Ovary (tissue), 9 donors: ENCODE data around the gene NELL2. TPM values are rescaled to one million over a fixed set of nuclear protein-coding genes. Genes with fewer than 3 reads are reported as not detected.

Source experiments
- DNase-seq, 5 donors: peaks; one replicate each; pipeline ENCODE4 v3.0.0-alpha.2; 2019 to 2020
- H3K27ac ChIP-seq, 2 donors: fragments of 200-600 bp; one replicate each; pipeline versions ENCODE4 v1.5.1 to v1.8.0; 2019 to 2022
- H3K27me3 ChIP-seq: fragments of 200-600 bp; one replicate; pipeline ENCODE4 v1.8.0; 2022
- H3K36me3 ChIP-seq: fragments of 200-600 bp; sonication (generic); one replicate; pipeline ENCODE4 v1.5.1; 2019
- H3K4me1 ChIP-seq: one replicate; pipeline ENCODE4 v1.8.1; 2013; ENCODE audit warnings: mild to moderate bottlenecking, moderate library complexity; ENCODE audit not compliant: insufficient read depth
- H3K4me3 ChIP-seq: fragments of 200-600 bp; sonication (generic); one replicate; pipeline ENCODE4 v1.5.1; 2017
- H3K9me3 ChIP-seq, 2 donors: fragments of 200-600 bp in 1 of 2; sonication (generic) in 1 of 2; one replicate each; pipeline versions ENCODE4 v1.5.1 to v1.8.1; 2013 to 2019; ENCODE audit warnings: mild to moderate bottlenecking in 1 of 2, moderate library complexity in 1 of 2
- EP300 ChIP-seq: sonication (generic); formaldehyde crosslinking; IDR thresholded peaks from one replicate; pipeline ENCODE4 v1.6.1; 2017; ENCODE audit warnings: antibody characterized with exemption
- POLR2A ChIP-seq: fragments of 450-650 bp; IDR thresholded peaks from one replicate; pipeline ENCODE4 v1.6.1; 2017; ENCODE audit warnings: antibody characterized with exemption, mild to moderate bottlenecking, moderate library complexity
- WGBS, 3 donors: extraction: QIAGEN DNeasy Blood & Tissue Kit in 1 of 3; methylation state at CpG; one replicate each; pipeline versions ENCODE4 v1.1.5 to v1.1.7; 2013 to 2017; 5-methylcytosine and 5-hydroxymethylcytosine counted together
- intact Hi-C, 4 donors: fragments of 100-400 bp; cut with DNase I; formaldehyde crosslinking; loops; one replicate each; pipeline versions ENCODE4 v1.11.0 to v1.15.1; 2022 to 2023
- polyA plus RNA-seq, 2 donors: library from polyadenylated mRNA; stranded (reverse); fragments of 200-250 nt in 1 of 2; fragments of 350-450 nt in 1 of 2; fragmentation: Illumina TruSeq in 1 of 2; extraction: RNeasy Lipid Tissue Mini Kit (QIAGEN cat#74804) in 1 of 2; gene quantifications; one replicate each; pipeline ENCODE4 v1.2.3, GENCODE V29; 2013 to 2014
- total RNA-seq, 7 donors: library from RNA; depleted of rRNA in 2 of 7; stranded (reverse); fragments of >200 nt in 2 of 7; fragmentation: NEBNext Ultra II Directional in 3 of 7; extraction: Animal tissue kit (Norgen Biotek cat#: 25700) in 3 of 7; gene quantifications; one replicate each; pipeline versions ENCODE4 v1.1.0 to v1.2.4, GENCODE V29; 2016 to 2023
- TF ChIP-seq, protein P1 (sequence below), 3 donors: fragments of 450-650 bp in 2 of 3; fragments of 200-600 bp in 1 of 3; IDR thresholded peaks; one replicate each; pipeline versions ENCODE4 v1.5.1 to v1.8.0; 2016 to 2022; ENCODE audit warnings: antibody characterized with exemption in 3 of 3, mild to moderate bottlenecking in 1 of 3
- donor health status: DM: no; HTN: no; CAD: no; lungs with moderate emphysema.
- donor health status: DM: no; HTN: no; CAD: no.
- donor health status: Bipolar disorder and iron deficiency.
- donor health status: DM: yes; HTN: yes; CAD: no.
- donor health status: DM: no; HTN: no; CAD: no.
- donor health status: DM: yes; HTN: yes; CAD: no.

The NELL2 gene
- total and polyA plus RNA-seq, 9 donors = 0.15 to 114 (median 1.7) TPM

- Histone ChIP-seq H3K4me1 (no peaks in the 10 kb centered on the region), H3K27ac (no peak overlapping the region), H3K36me3 (no peaks in the 10 kb centered on the region), H3K9me3 (no peaks in the 10 kb centered on the region), H3K4me3 (no peak overlapping the region), H3K27me3 (no peaks in the 10 kb centered on the region)
- WGBS, 3 donors = 0 to 9% (median 4%) methylated on average over 1 of the region's 1 CpG
- DNase-seq = no peak
- TF ChIP-seq EP300 (no peak), POLR2A (no peak)
- TF ChIP-seq, protein P1, sequence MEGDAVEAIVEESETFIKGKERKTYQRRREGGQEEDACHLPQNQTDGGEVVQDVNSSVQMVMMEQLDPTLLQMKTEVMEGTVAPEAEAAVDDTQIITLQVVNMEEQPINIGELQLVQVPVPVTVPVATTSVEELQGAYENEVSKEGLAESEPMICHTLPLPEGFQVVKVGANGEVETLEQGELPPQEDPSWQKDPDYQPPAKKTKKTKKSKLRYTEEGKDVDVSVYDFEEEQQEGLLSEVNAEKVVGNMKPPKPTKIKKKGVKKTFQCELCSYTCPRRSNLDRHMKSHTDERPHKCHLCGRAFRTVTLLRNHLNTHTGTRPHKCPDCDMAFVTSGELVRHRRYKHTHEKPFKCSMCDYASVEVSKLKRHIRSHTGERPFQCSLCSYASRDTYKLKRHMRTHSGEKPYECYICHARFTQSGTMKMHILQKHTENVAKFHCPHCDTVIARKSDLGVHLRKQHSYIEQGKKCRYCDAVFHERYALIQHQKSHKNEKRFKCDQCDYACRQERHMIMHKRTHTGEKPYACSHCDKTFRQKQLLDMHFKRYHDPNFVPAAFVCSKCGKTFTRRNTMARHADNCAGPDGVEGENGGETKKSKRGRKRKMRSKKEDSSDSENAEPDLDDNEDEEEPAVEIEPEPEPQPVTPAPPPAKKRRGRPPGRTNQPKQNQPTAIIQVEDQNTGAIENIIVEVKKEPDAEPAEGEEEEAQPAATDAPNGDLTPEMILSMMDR (IDR thresholded peaks at IDR 0.05) = no peak
- intact Hi-C loops = no loop called here
Measured at GRCh38 chr12:44581642-44582242, 294.4 kb downstream of the NELL2 start.

DNA sequence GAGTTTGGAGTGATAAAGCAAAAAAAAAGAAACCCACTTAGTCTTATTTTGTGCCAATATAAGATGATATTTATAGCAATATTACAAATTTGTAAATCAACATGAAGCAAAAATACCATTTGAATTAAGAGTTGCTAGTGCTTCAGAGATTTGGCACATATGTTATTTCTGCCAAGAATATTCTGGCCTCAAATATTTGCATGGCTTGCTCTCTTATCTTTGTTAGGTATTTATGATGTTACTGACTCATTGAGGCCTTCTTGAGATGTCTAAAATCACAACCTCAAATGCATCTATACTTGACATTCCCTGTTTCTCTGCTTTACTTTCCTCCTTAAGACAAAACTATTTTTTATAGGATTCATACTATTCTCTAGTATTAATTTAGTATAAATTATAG, 301.5 kb downstream of the NELL2 start:
- no peaks in the 10 kb centered on the region for H3K9me3 ChIP-seq
- no peak for DNase-seq
- no peak overlapping the region for H3K4me3 ChIP-seq
- no peaks in the 10 kb centered on the region for H3K36me3 ChIP-seq
- H3K27me3 ChIP-seq = no peaks in the 10 kb centered on the region
- intact Hi-C loops = no loop called here
- no peaks in the 10 kb centered on the region for H3K4me1 ChIP-seq
- H3K27ac ChIP-seq = no peak overlapping the region
- TF ChIP-seq, protein P1 (IDR thresholded peaks at IDR 0.05) = no peak
- TF ChIP-seq EP300 = no peak
- no peak for TF ChIP-seq POLR2A

DNA sequence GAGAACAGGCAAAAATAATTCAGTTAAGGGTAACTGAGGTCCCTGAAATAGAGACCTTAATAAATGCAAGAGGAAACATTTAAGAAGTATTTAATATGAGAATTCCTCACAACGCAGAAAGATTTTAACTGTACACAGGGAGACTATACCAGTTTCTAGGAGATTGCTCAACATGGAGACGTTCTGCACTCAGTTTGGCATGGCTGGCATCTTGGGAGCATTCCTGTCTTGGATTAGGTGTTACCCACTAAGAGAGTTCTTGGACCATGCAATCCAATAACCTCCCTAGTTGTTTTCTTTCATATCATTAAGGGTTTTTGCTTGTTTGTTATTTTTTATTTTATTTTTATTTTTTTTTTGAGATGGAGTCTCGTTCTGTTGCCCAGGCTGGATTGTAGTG, 302.4 kb downstream of the NELL2 start:
- no peaks in the 10 kb centered on the region for H3K4me1 ChIP-seq
- no peaks in the 10 kb centered on the region for H3K27me3 ChIP-seq
- DNase-seq = no peak
- no peak for TF ChIP-seq EP300
- TF ChIP-seq, protein P1 (IDR thresholded peaks at IDR 0.05) = no peak
- no peak for TF ChIP-seq POLR2A
- WGBS, 3 donors = 70 to 86% (median 77%) methylated on average over 3 of the region's 3 CpGs
- no peaks in the 10 kb centered on the region for H3K36me3 ChIP-seq
- no peaks in the 10 kb centered on the region for H3K9me3 ChIP-seq
- intact Hi-C loops = no loop called here
- H3K27ac ChIP-seq = no peak overlapping the region
- H3K4me3 ChIP-seq = no peak overlapping the region

DNA sequence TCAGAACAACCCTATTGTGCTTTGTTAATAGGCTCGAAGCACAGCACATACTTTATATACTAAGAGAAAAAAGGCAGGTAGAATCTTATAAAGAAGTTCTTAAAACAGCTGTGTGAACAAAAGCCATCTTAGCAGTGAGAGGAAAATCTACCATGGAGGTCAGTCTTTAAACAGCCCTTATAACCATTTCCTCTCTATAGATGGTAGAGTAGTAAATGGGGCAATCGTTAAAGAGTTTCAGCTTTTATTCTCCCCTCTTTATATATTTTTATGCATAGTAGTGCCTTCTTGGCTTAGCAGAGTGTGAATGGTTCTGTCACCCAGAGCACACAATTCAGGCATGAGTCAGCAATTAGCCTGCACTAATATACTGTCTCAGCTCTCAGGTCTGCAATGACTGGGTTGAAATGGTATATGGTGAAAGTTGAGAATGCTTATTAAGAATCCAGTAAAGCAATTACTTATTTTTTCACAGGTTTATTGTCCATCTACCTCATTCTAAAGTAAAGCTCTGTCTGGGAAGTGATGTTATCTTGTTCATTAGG, 305.0 kb downstream of the NELL2 start:
- Histone ChIP-seq H3K9me3 (no peaks in the 10 kb centered on the region), H3K36me3 (no peaks in the 10 kb centered on the region), H3K4me3 (no peak overlapping the region), H3K4me1 (no peaks in the 10 kb centered on the region), H3K27ac (no peak overlapping the region), H3K27me3 (no peaks in the 10 kb centered on the region)
- WGBS, 3 donors = 84 to 93% (median 85%) methylated on average over 2 of the region's 2 CpGs
- TF ChIP-seq POLR2A (no peak), EP300 (no peak)
- TF ChIP-seq, protein P1 (IDR thresholded peaks at IDR 0.05) = no peak
- DNase-seq = no peak
- intact Hi-C loops = no loop called here
